Lower leg skin (tissue), 3 donors: Measurements from ENCODE around the gene ARL5B.

Source experiments
- POLR2A ChIP-seq, 2 donors: fragments of 450-650 bp; IDR thresholded peaks; one replicate each; pipeline ENCODE4 v1.6.1; 2016 to 2017; ENCODE audit warnings: antibody characterized with exemption in 2 of 2, mild to moderate bottlenecking in 1 of 2, moderate library complexity in 1 of 2
- TF ChIP-seq, protein P1 (sequence below), 3 donors: fragments of 450-650 bp; IDR thresholded peaks; one replicate each; pipeline ENCODE4 v1.5.1; 2016; ENCODE audit warnings: antibody characterized with exemption in 3 of 3, mild to moderate bottlenecking in 3 of 3, moderate library complexity in 2 of 3

- TF ChIP-seq, protein P1, sequence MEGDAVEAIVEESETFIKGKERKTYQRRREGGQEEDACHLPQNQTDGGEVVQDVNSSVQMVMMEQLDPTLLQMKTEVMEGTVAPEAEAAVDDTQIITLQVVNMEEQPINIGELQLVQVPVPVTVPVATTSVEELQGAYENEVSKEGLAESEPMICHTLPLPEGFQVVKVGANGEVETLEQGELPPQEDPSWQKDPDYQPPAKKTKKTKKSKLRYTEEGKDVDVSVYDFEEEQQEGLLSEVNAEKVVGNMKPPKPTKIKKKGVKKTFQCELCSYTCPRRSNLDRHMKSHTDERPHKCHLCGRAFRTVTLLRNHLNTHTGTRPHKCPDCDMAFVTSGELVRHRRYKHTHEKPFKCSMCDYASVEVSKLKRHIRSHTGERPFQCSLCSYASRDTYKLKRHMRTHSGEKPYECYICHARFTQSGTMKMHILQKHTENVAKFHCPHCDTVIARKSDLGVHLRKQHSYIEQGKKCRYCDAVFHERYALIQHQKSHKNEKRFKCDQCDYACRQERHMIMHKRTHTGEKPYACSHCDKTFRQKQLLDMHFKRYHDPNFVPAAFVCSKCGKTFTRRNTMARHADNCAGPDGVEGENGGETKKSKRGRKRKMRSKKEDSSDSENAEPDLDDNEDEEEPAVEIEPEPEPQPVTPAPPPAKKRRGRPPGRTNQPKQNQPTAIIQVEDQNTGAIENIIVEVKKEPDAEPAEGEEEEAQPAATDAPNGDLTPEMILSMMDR (IDR thresholded peaks at IDR 0.05): no peak
- no peak for TF ChIP-seq POLR2A (IDR thresholded peaks at IDR 0.05)
Observed at GRCh38 chr10:18713077-18713476, 53.8 kb downstream of the ARL5B start.
